B cell (primary cell): ENCODE results near the gene DENND4C. TPM values are rescaled to one million over a fixed set of nuclear protein-coding genes. Genes with fewer than 3 reads are reported as not detected.

Experiments used
- ATAC-seq: fragments of 200-7000 bp; cut with Tn5 transposase; one replicate; pipeline ENCODE4 v1.10.0; 2021; ENCODE audit warnings: low read depth, mild to moderate bottlenecking, moderate number of reproducible peaks, moderate library complexity
- CTCF ChIA-PET: fragments of 350-600 bp; sonication (Branson Sonifier 250); formaldehyde crosslinking; loops from one replicate; lab custom pipeline; 2021; ENCODE audit warnings: antibody characterized with exemption, inconsistent platforms; lab: Charles Lee
- POLR2A ChIA-PET: fragments of 350-600 bp; sonication (Branson Sonifier 250); formaldehyde crosslinking; loops from one replicate; lab custom pipeline; 2021; ENCODE audit warnings: antibody characterized with exemption; lab: Charles Lee
- DNase-seq: peaks from one replicate; pipeline ENCODE4 v3.0.0; 2013
- H2AFZ ChIP-seq: 2 replicates; pipeline ENCODE4 v1.6.1; 2012; ENCODE audit warnings: mild to moderate bottlenecking, low read depth, low read length; ENCODE audit not compliant: insufficient read depth, poor library complexity, severe bottlenecking
- H3K27ac ChIP-seq, 2 donors: 1 replicate in 1 of 2; 2 replicates in 1 of 2; pipeline ENCODE4 v1.5.1; 2012 to 2013; ENCODE audit warnings: low read length in 2 of 2, mild to moderate bottlenecking in 2 of 2, moderate library complexity in 1 of 2
- H3K27me3 ChIP-seq, 4 experiments: fragments of 200-600 bp in 1 of 4; sonication (generic) in 1 of 4; replicated peaks in 1 of 4; 1 replicate in 2 of 4; 2 replicates in 2 of 4; pipeline versions ENCODE4 v1.6.1 to v1.7.0; 2013 to 2016; ENCODE audit warnings: low read length in 3 of 4, mild to moderate bottlenecking in 2 of 4, mixed read lengths in 1 of 4, moderate library complexity in 1 of 4; ENCODE audit not compliant: insufficient read depth in 4 of 4, control insufficient read depth in 3 of 4; ENCODE audit errors: control extremely low read depth in 1 of 4
- H3K36me3 ChIP-seq, 2 experiments: replicated peaks in 1 of 2; 1 replicate in 1 of 2; 2 replicates in 1 of 2; pipeline versions ENCODE4 v1.6.1 to v1.7.1; 2013; ENCODE audit warnings: low read length in 1 of 2; ENCODE audit not compliant: insufficient read depth in 2 of 2, control insufficient read depth in 1 of 2; ENCODE audit errors: control extremely low read depth in 1 of 2, extremely low read depth in 1 of 2
- H3K4me1 ChIP-seq, 2 donors: fragments of 200-600 bp in 1 of 2; sonication (generic) in 1 of 2; 1 replicate in 1 of 2; 2 replicates in 1 of 2; pipeline versions ENCODE4 v1.5.1 to v1.6.1; 2013 to 2017; ENCODE audit warnings: low read length in 2 of 2; ENCODE audit not compliant: control insufficient read depth in 2 of 2, insufficient read depth in 2 of 2
- H3K4me2 ChIP-seq: replicated peaks from 2 replicates; pipeline ENCODE3; 2012; ENCODE audit warnings: mild to moderate bottlenecking, low read depth, low read length; ENCODE audit not compliant: poor library complexity, severe bottlenecking
- H3K4me3 ChIP-seq, 5 experiments: fragments of 200-600 bp in 1 of 5; sonication (generic) in 1 of 5; 1 replicate in 3 of 5; 2 replicates in 2 of 5; pipeline versions ENCODE4 v1.5.1 to v1.7.0; 2011 to 2016; ENCODE audit warnings: low read length in 4 of 5, mild to moderate bottlenecking in 4 of 5, low read depth in 2 of 5, control low read depth in 1 of 5, moderate library complexity in 1 of 5; ENCODE audit not compliant: insufficient read depth in 1 of 5; ENCODE audit errors: control extremely low read depth in 1 of 5, extremely low read depth in 1 of 5
- H3K79me2 ChIP-seq: fragments of 200-600 bp; sonication (generic); one replicate; pipeline ENCODE4 v1.6.0; 2016; ENCODE audit warnings: low read length; ENCODE audit not compliant: control insufficient read depth, insufficient read depth
- H3K9ac ChIP-seq: fragments of 200-600 bp; sonication (generic); 2 replicates; pipeline ENCODE4 v1.6.1; 2017; ENCODE audit warnings: mild to moderate bottlenecking, low read length, moderate library complexity
- H3K9me3 ChIP-seq, 3 donors: one replicate each; pipeline versions ENCODE4 v1.6.1 to v1.7.1; 2013; ENCODE audit warnings: low read length in 2 of 3; ENCODE audit not compliant: control insufficient read depth in 2 of 3, insufficient read depth in 1 of 3; ENCODE audit errors: control extremely low read depth in 1 of 3
- H4K20me1 ChIP-seq: 2 replicates; pipeline ENCODE4 v1.6.0; 2012; ENCODE audit warnings: mild to moderate bottlenecking, low read length; ENCODE audit not compliant: insufficient read depth, control insufficient read depth, poor library complexity, severe bottlenecking
- H3K27ac Mint-ChIP-seq: one replicate; pipeline ENCODE4 v1.8.0; 2021; ENCODE audit warnings: mixed read lengths
- H3K27me3 Mint-ChIP-seq: one replicate; pipeline ENCODE4 v1.8.0; 2021; ENCODE audit warnings: mixed read lengths
- H3K4me1 Mint-ChIP-seq: one replicate; pipeline ENCODE4 v1.8.0; 2021; ENCODE audit warnings: mixed read lengths
- H3K4me3 Mint-ChIP-seq: one replicate; pipeline ENCODE4 v1.8.0; 2021; ENCODE audit warnings: mixed read lengths
- H3K9me3 Mint-ChIP-seq: one replicate; pipeline ENCODE4 v1.8.0; 2022; ENCODE audit warnings: mixed read lengths; ENCODE audit not compliant: insufficient read depth
- EZH2 ChIP-seq: IDR thresholded peaks from 2 replicates; pipeline ENCODE4 v1.6.1; 2012; ENCODE audit warnings: borderline replicate concordance, low read depth, mild to moderate bottlenecking, moderate library complexity, low read length; ENCODE audit not compliant: insufficient read depth, poor library complexity, severe bottlenecking
- WGBS: methylation state at CpG from one replicate; pipeline ENCODE4 v1.1.5; 2013; ENCODE audit warnings: missing lambda C conversion rate; ENCODE audit not compliant: insufficient coverage; 5-methylcytosine and 5-hydroxymethylcytosine counted together
- intact Hi-C: fragments of 100-400 bp; cut with micrococcal nuclease; formaldehyde crosslinking; loops from one replicate; pipeline ENCODE4 v1.10.0; 2022
- polyA plus RNA-seq: library from polyadenylated mRNA; depleted of rRNA; stranded (reverse); fragments of >200 nt; gene quantifications from 2 replicates; pipeline ENCODE4 v1.2.3, GENCODE V29; 2012
- total RNA-seq, 2 donors: library from RNA; stranded (reverse); fragments of 120-200 nt in 1 of 2; gene quantifications; 1 replicate in 1 of 2; 2 replicates in 1 of 2; pipeline versions ENCODE4 v1.2.3 to v1.2.4, GENCODE V29; 2013 to 2022
- TF ChIP-seq, protein P1 (sequence below): fragments of 200-600 bp; IDR thresholded peaks from one replicate; pipeline ENCODE4 v1.8.0; 2022; ENCODE audit warnings: antibody characterized with exemption, mild to moderate bottlenecking

The DENND4C gene
- total and polyA plus RNA-seq, 2 donors (not counting 1 experiment from before 2014, with no cell fraction given), result 9.9 to 52.4 TPM

- no peaks in the 10 kb centered on the region for H3K9me3 Mint-ChIP-seq
- intact Hi-C loops, result no loop called here
- H3K27ac ChIP-seq, result no peak overlapping the region
- H3K36me3 ChIP-seq, result peaks cover 2 to 16% of the 10 kb centered on the region in 2 experiments
- no CpG with 5 or more reads among the region's 2 CpGs for WGBS
- H3K4me1 Mint-ChIP-seq, result peaks cover 4% of the 10 kb centered on the region
- TF ChIP-seq, protein P1, sequence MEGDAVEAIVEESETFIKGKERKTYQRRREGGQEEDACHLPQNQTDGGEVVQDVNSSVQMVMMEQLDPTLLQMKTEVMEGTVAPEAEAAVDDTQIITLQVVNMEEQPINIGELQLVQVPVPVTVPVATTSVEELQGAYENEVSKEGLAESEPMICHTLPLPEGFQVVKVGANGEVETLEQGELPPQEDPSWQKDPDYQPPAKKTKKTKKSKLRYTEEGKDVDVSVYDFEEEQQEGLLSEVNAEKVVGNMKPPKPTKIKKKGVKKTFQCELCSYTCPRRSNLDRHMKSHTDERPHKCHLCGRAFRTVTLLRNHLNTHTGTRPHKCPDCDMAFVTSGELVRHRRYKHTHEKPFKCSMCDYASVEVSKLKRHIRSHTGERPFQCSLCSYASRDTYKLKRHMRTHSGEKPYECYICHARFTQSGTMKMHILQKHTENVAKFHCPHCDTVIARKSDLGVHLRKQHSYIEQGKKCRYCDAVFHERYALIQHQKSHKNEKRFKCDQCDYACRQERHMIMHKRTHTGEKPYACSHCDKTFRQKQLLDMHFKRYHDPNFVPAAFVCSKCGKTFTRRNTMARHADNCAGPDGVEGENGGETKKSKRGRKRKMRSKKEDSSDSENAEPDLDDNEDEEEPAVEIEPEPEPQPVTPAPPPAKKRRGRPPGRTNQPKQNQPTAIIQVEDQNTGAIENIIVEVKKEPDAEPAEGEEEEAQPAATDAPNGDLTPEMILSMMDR, result no peak
- TF ChIP-seq EZH2, result no peak
- H3K27ac Mint-ChIP-seq, result no peak overlapping the region
- ATAC-seq, result no peak
- no peak overlapping the region for H2AFZ ChIP-seq
- DNase-seq, result no peak
- H3K4me1 ChIP-seq, result no peaks in the 10 kb centered on the region
- no peak overlapping the region for H3K4me3 Mint-ChIP-seq
- peaks cover 7% of the 10 kb centered on the region for H4K20me1 ChIP-seq
- no peaks in the 10 kb centered on the region for H3K9me3 ChIP-seq
- ChIA-PET POLR2A (no interaction called here), CTCF (interaction anchor here (0.6 kb wide), 1 partner anchor 17 kb away, joined by 3 read pairs; no protein-coding TSS in a partner anchor)
- H3K27me3 ChIP-seq, result no peaks in the 10 kb centered on the region
- no peaks in the 10 kb centered on the region for H3K27me3 Mint-ChIP-seq
- H3K4me3 ChIP-seq, result no peak overlapping the region
- no peak overlapping the region for H3K4me2 ChIP-seq
- H3K9ac ChIP-seq, result no peak overlapping the region
- H3K79me2 ChIP-seq, result peaks cover 5% of the 10 kb centered on the region
Observed at GRCh38 chr9:19288081-19288480, 57.6 kb downstream of the DENND4C start.

GRCh38 chr9:19290103-19290502 is 59.6 kb downstream of the DENND4C start:
- ATAC-seq, result no peak
- H3K4me3 ChIP-seq, result no peak overlapping the region
- no peaks in the 10 kb centered on the region for H3K4me1 ChIP-seq
- peaks cover 2 to 18% of the 10 kb centered on the region in 2 experiments for H3K36me3 ChIP-seq
- H3K27ac ChIP-seq, result no peak overlapping the region
- no peak overlapping the region for H3K27ac Mint-ChIP-seq
- peaks cover 2% of the 10 kb centered on the region for H3K4me1 Mint-ChIP-seq
- ChIA-PET POLR2A (no interaction called here), CTCF (no interaction called here)
- DNase-seq, result no peak
- no peaks in the 10 kb centered on the region for H3K9me3 Mint-ChIP-seq
- no peak overlapping the region for H3K9ac ChIP-seq
- no peaks in the 10 kb centered on the region for H3K27me3 ChIP-seq
- no peaks in the 10 kb centered on the region for H3K79me2 ChIP-seq
- no peaks in the 10 kb centered on the region for H3K9me3 ChIP-seq
- H4K20me1 ChIP-seq, result peaks cover 6% of the 10 kb centered on the region
- TF ChIP-seq, protein P1, result no peak
- no peak for TF ChIP-seq EZH2
- H2AFZ ChIP-seq, result no peak overlapping the region
- no peaks in the 10 kb centered on the region for H3K27me3 Mint-ChIP-seq
- intact Hi-C loops, result no loop called here
- no peak overlapping the region for H3K4me3 Mint-ChIP-seq
- H3K4me2 ChIP-seq, result no peak overlapping the region
